Measurements from ENCODE around the gene ISL2. TPM values are rescaled to one million over a fixed set of nuclear protein-coding genes. Genes with fewer than 3 reads are reported as not detected.
A peak's percentile ranks its signal among the peaks of the same experiment; 100 is the strongest.

ISL2 gene
- total RNA-seq, 1 donor from 2014 or later: not detected

DNA sequence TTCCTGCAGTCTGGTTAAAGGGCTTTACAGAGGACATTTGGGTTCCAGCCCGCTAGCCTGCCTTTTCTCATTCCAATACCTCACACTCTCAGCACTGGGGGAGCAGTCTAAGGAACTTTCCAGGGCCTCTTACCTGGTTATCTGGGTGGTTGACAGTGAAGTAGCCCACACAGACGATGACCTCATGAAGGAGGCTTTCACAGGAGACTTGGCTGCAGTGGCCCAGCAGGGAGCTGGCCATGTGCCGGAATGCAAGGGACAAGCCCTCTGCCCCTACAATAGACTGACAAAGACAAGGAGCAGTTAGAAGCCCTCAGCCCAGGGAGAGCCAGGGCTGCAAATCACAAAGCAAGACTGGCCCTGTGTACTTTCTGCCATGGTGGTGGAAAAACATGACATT is 39.5 kb downstream of the ISL2 start:
- no peak for DNase-seq (ENCODE audit: low spot score)

DNA sequence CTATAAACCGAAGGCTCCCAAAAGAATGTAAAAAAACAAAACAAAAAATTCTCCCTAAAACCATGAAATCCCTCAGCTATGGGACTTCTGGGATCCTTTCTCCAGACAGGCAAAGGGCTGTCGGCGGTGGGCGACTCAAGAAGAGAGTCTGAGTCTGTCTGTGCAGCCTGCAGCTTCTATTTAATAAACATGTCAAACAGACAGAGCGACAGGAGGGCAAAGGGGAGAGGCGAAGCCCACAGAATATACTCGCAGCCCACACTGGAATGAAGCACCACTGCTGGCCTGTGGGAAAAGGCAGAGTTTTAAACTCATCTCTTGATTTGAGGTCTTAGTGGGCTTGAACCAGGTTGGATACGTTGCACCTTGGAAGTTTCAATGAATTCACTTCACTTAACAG is 40.2 kb downstream of the ISL2 start:
- DNase-seq (ENCODE audit: low spot score): no peak

DNA sequence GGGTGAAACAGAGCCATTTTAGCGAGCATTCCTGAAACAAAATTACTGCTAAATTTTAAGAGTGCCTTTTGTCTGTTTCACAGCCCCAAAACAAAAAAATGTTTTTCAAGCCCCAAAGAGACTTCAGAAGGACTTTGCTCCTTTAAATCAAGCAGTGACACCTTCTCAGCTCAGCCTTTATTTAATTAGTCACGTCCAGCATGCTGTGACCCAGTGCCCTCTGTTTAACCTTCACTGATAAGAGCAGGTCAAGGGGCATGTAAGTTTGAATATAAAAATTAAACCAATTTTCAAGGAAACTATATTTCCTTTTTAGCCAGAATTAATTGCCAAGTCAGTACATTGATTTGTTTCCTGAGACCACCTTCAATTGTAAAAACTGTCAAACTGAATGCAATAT is 40.6 kb downstream of the ISL2 start:
- no peak for DNase-seq (ENCODE audit: low spot score)

DNA sequence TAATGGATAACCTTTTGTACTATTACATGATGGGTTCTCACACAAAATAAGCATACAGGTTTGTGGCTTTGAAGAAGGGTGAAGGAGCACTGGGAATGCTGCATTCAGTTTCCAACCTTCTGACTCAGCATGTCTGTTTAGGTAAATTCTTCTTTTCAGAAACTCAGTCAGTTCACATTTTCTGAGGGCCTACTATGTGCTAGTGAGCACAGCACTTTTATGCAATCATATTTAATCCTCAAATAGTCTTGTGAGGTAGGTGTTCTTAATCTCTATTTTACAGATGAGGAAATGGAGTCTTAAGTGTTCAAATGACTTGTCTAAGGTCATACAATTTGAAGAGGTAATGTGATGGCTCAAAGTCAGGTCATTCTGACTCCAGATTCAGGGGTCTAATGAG is 41.2 kb downstream of the ISL2 start:
- DNase-seq (ENCODE audit: low spot score): no peak

DNA sequence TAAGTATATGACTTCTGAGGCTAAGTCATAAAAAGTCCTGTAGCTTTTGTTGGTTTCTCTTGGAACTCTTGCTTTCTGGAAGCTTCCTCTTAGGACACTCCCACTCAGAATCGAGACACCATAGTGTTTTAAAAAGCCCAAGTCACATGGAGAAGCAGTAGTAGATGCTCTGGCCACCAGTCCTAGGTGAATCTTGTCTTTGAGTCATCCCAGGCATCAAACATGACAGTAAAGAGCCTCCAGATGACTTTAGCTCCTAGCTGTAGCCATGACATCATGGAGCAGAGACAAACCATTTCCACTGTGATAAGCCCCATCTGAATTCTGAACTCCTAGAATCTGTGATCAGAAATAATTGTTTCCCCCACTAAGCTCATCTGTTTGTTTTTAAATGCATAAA is 42.1 kb downstream of the ISL2 start:
- DNase-seq (ENCODE audit: low spot score): no peak

DNA sequence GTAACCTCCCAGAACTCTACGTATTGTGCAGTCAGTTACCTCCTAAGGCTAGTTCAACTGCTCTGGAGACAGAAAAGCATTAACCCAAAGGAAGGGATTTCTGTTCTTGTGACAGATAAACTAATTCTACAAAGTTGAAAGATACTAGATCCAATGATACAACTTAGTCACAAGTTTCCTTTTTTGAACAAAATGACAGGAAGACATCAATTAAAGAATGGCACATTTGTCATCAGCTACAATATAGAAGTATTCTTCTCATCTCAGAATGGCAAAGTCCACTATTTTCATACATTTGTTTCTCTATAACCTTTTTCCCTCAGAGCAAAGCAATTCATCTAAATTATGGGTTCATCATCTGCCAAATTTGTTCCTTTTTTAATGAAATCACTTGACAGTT is 43.7 kb downstream of the ISL2 start:
- DNase-seq (ENCODE audit: low spot score): no peak

DNA sequence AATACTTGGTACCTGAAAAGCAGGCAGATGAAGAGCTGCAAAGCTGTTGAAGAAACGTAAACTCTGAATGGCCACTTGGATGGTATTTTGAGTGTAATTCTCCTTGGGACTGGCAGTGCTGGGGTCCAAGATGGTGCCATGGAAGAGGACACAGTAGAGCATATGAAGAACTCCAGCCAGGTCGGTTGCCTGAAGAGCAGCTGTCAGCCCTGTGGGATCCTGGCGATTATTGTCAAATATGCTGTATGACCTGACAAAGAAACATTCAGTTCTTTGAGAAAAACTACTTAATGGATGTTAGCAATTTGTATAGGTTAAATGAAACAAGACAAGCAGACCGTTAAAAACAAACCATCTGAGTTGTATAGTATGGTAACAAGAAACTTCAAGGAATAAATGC is 44.8 kb downstream of the ISL2 start:
- no peak for DNase-seq (ENCODE audit: low spot score)

DNA sequence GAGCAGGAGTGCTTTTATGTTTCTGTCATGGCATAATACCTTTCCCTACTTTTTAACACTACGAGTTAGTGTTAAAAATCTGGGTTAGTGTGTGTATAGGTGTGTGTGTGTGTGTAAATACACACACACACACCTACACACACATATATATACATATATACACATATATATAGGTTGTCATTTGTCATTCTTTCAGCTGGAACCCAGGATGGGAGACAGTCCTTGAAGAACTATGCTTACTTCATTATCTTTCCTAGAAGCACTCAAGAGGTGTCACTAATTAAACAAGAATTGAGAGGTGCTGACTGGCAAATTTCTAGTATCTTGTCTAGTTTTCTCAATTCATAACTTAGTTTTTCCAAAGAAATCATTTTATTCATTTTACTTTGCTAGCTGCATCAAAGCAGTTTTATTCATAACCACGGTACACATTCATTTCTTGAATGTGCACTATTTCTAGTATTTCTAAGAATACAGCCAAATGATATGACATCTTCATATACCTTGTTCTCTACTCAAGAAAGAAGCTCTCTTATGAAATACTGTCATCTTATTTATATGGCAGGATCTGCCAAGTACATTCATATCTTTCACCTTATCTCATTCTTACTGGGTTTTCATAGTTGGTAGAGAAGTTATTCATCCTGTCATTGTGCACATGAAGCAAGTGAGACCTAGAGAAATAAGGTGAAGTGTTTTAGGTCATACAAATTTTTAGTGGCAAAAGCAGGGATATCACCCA is 46.6 kb downstream of the ISL2 start:
- DNase-seq (ENCODE audit: low spot score): no peak

DNA sequence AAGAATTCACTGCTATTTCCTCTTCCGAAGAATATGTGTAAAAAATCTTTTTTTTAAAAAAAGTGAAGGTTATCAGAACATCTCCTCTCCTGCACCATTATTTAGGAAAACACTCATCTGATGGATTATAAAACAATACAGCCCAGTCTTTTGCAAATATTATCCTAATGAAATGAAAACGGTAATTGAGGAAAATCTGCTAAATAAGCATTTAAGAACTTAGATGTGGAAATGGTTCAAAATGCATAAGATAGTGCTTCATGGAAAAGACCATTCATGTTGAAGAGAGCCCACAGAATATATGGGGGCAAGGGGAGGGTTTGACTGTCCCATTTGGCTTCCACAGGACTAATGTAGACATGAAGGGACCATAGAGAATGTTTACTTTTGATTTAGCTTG is 47.8 kb downstream of the ISL2 start:
- no peak for DNase-seq (ENCODE audit: low spot score)

DNA sequence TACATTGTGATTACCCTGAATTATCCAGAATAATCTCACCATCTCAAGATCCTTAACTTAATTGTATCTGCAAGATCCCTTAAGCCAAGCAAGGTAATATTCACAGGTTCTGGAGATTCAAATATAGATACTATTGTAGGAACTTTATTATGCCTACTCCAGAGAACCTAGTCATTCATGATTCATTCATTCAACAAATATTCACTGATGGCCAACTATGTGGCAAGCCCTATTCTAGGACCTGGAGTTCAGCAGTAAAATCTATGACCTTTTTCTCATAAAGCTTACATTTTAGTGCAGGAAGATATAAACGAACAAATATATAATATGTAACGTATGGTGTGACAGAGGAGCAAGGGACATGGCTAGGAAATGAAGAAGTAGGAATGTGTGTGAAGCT is 49.6 kb downstream of the ISL2 start:
- DNase-seq (ENCODE audit: low spot score): no peak

DNA sequence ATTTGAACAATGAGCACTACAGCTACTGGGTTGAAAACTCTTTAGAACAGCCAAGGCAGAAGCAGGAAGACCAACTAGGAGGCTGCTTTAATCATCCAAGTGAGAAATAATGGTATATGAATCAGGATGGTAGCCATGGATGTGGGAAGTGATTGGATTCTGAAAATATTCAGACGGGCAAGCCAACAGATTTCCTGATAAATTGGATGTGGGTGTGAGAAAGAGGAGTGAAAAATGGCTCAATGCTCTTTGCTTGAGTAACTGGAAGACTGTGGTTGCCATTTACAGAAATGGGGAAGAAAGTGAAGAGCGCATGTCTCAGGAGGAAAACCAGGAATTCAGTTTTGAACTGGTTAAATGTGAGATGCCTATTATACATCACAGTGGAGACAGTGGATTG is 50.4 kb downstream of the ISL2 start:
- no peak for DNase-seq (ENCODE audit: low spot score)

DNA sequence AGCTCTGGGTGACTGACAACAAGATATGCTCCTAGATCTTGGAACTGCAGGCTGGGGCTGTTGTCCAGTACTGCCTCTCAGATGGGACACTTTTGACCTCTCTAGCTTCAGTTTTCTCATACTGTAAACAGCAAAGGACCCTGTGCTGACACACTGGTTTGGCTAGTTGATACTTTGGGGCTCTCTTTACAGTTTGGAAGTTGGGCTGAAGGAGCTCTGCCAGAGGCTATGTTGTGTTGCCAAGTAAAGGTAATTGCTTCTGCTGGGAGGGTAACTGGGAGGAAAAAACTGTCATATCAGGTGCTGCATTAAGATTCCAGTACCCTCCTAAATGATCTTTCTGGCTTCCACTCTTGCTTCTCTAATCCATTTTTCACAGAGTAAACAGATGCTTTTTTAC is 54.0 kb downstream of the ISL2 start:
- DNase-seq (ENCODE audit: low spot score): no peak

DNA sequence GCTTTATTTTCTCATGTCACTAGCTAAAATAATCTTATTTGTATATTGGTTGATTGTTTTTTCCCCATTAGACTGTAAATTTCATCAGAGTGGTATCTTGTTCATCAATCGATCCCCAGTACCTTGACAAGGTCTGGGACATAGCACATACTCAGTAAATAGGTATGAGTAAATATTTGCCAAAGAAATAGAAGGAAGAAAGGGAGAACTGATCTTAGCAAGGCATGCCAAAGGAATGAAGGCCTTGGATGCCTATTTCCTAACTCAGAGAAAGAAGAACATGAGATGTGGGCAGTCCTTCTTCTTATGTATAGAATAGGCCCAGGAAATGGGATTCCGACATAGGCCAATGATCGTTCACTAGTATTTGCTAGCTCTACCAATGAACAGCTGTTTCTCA is 54.7 kb downstream of the ISL2 start:
- DNase-seq (ENCODE audit: low spot score): no peak

DNA sequence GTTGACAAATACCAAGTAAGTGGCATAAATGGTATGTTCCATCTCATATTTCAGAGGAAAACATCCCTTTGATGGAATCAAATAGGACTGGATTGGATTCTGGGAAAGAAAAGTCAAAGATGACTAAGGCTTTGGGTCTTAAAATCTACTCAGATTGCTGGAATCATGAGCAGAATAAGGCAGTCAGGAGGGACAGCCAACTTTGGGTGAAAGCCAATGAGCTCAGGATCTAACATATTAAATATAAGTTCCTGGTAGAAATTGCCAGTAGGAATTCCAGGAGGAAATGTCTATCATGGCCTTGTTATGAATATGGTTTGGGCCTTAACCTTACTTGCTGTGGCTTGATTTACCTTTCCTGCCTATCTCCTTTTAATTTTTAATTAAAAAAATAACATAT is 55.3 kb downstream of the ISL2 start:
- DNase-seq (ENCODE audit: low spot score): peak; percentile 6

Other genes with a start within 250 kb of the ISL2 start
- gene ETFA, start 25.3 kb upstream of the ISL2 start, total RNA-seq (ENCODE audit: insufficient read depth, low replicate concordance): 64.5 TPM

Data from umbilical cord (tissue), 2 donors.